Pancreas (tissue), 10 donors: Measurements from ENCODE around the gene DBN1. TPM values are rescaled to one million over a fixed set of nuclear protein-coding genes. Genes with fewer than 3 reads are reported as not detected.
A peak's percentile ranks its signal among the peaks of the same experiment; 100 is the strongest.

Experiments
- ATAC-seq, 4 donors: fragments of 200-7000 bp; cut with Tn5 transposase; one replicate each; pipeline versions ENCODE4 v1.8.0 to v1.9.1; 2020; ENCODE audit warnings: mild to moderate bottlenecking in 4 of 4, moderate library complexity in 4 of 4
- DNase-seq, 6 donors: peaks; one replicate each; pipeline ENCODE4 v3.0.0-alpha.2; 2020
- FAIRE-seq: peaks from 2 replicates; lab custom pipeline; 2012; peaks lifted over from hg19 to GRCh38; lab: Jason Lieb, UNC
- H3K27ac ChIP-seq, 4 donors: fragments of 200-600 bp; sonication (generic); 1 replicate in 3 of 4; 2 replicates in 1 of 4; pipeline versions ENCODE4 v1.5.0 to v1.8.0; 2020
- H3K27me3 ChIP-seq, 4 donors: fragments of 200-600 bp; one replicate each; pipeline ENCODE4 v1.8.0; 2021
- H3K36me3 ChIP-seq, 3 donors: fragments of 200-600 bp; sonication (generic) in 1 of 3; one replicate each; pipeline versions ENCODE4 v1.5.0 to v1.8.0; 2020 to 2021
- H3K4me1 ChIP-seq, 3 donors: fragments of 200-600 bp; one replicate each; pipeline ENCODE4 v1.8.0; 2021
- H3K4me3 ChIP-seq, 4 donors: fragments of 200-600 bp; sonication (generic) in 2 of 4; one replicate each; pipeline versions ENCODE4 v1.5.0 to v1.8.0; 2020 to 2021
- H3K9me3 ChIP-seq, 4 donors: fragments of 200-600 bp; one replicate each; pipeline ENCODE4 v1.8.0; 2021
- CTCF ChIP-seq, 4 donors: fragments of 200-600 bp; sonication (generic) in 3 of 4; IDR thresholded peaks; one replicate each; pipeline versions ENCODE4 v1.5.0 to v1.8.0; 2021; ENCODE audit warnings: antibody characterized with exemption in 4 of 4
- WGBS, 2 donors: extraction: QIAGEN DNeasy Blood & Tissue Kit; methylation state at CpG; one replicate each; pipeline ENCODE4 v1.1.7; 2013; 5-methylcytosine and 5-hydroxymethylcytosine counted together
- intact Hi-C, 3 donors: fragments of 100-400 bp; cut with DNase I; formaldehyde crosslinking; loops; one replicate each; pipeline versions ENCODE4 v1.11.1 to v1.14.2; 2022
- polyA plus RNA-seq, 2 donors: library from polyadenylated mRNA; stranded (reverse); fragments of 200-250 nt; gene quantifications; one replicate each; pipeline ENCODE4 v1.2.3, GENCODE V29; 2013
- total RNA-seq, 6 donors: library from RNA; stranded (reverse); fragmentation: NEBNext Ultra II Directional in 4 of 6; extraction: Animal tissue kit (Norgen Biotek cat#: 25700) in 4 of 6; gene quantifications; one replicate each; pipeline versions ENCODE4 v1.2.1 to v1.2.4, GENCODE V29; 2021 to 2023
- donor health status: healthy with polysubstance abuse.
- donor health status: DM: no; HTN: no; CAD: no; lungs with moderate emphysema.
- donor health status: DM: no; HTN: no; CAD: no.
- donor health status: control.
- donor health status: control.
- donor health status: Bipolar disorder and iron deficiency.
- donor health status: DM: yes; HTN: yes; CAD: no.
- donor health status: DM: no; HTN: no; CAD: no.
- donor health status: DM: no; HTN: no; CAD: no.
- donor health status: DM: yes; HTN: yes; CAD: no.

DBN1 gene
- total and polyA plus RNA-seq, 8 donors: 10.2 to 38.2 (median 17.0) TPM

GRCh38 chr5:177432143-177432838, 41.1 kb downstream of the DBN1 start:
- intact Hi-C loops: no loop called here
- no peaks in the 10 kb centered on the region for H3K9me3 ChIP-seq
- ATAC-seq: no peak
- H3K4me3 ChIP-seq: no peak overlapping the region
- peaks cover 2 to 33% (median 9%) of the 10 kb centered on the region in 3 donors for H3K36me3 ChIP-seq
- H3K27me3 ChIP-seq: no peaks in the 10 kb centered on the region
- H3K4me1 ChIP-seq: peaks cover 0 to 7% (median 2%) of the 10 kb centered on the region in 3 donors
- TF ChIP-seq CTCF (IDR thresholded peaks at IDR 0.05): no peak
- peak in 1 of 6 donors; percentile 49 for DNase-seq
- whole genome bisulfite sequencing, 2 donors: 88 to 89% methylated on average over 18 of the region's 18 CpGs
- no peak for FAIRE-seq
- no peak overlapping the region for H3K27ac ChIP-seq

- no peaks in the 10 kb centered on the region for H3K9me3 ChIP-seq
- DNase-seq (peak in 2 of 6 donors; percentile 56 to 72), FAIRE-seq (no peak), ATAC-seq (no peak)
- no peak overlapping the region for H3K4me3 ChIP-seq
- WGBS, 2 donors: 91 to 92% methylated on average over 29 of the region's 29 CpGs
- peaks cover 2 to 33% (median 9%) of the 10 kb centered on the region in 3 donors for H3K36me3 ChIP-seq
- no peak for TF ChIP-seq CTCF (IDR thresholded peaks at IDR 0.05)
- peaks cover 0 to 7% (median 4%) of the 10 kb centered on the region in 3 donors for H3K4me1 ChIP-seq
- no peaks in the 10 kb centered on the region for H3K27me3 ChIP-seq
- no peak overlapping the region for H3K27ac ChIP-seq
- intact Hi-C loops: no loop called here
Observed at GRCh38 chr5:177431317-177432142, 41.9 kb downstream of the DBN1 start.

- WGBS, 2 donors: 94 to 97% methylated on average over 7 of the region's 7 CpGs
- Histone ChIP-seq H3K27ac (no peak overlapping the region), H3K4me1 (peaks cover 0 to 7% (median 4%) of the 10 kb centered on the region in 3 donors), H3K27me3 (no peaks in the 10 kb centered on the region), H3K9me3 (no peaks in the 10 kb centered on the region), H3K36me3 (peaks cover 2 to 33% (median 9%) of the 10 kb centered on the region in 3 donors), H3K4me3 (no peak overlapping the region)
- intact Hi-C loops: no loop called here
- ATAC-seq: no peak
- DNase-seq: peak in 1 of 6 donors; percentile 49
- TF ChIP-seq CTCF (IDR thresholded peaks at IDR 0.05): no peak
- no peak for FAIRE-seq
Observed at GRCh38 chr5:177430972-177431316, 42.5 kb downstream of the DBN1 start.

GRCh38 chr5:177430140-177430951, 43.1 kb downstream of the DBN1 start:
- intact Hi-C loops: no loop called here
- FAIRE-seq (no peak), DNase-seq (peak in 2 of 6 donors; percentile 24 to 55), ATAC-seq (no peak)
- no peak overlapping the region for H3K27ac ChIP-seq
- H3K9me3 ChIP-seq: no peaks in the 10 kb centered on the region
- H3K36me3 ChIP-seq: peaks cover 2 to 30% (median 9%) of the 10 kb centered on the region in 3 donors
- peaks cover 0 to 11% (median 4%) of the 10 kb centered on the region in 3 donors for H3K4me1 ChIP-seq
- no peak for TF ChIP-seq CTCF (IDR thresholded peaks at IDR 0.05)
- WGBS, 2 donors: 91 to 93% methylated on average over 26 of the region's 26 CpGs
- no peaks in the 10 kb centered on the region for H3K27me3 ChIP-seq
- H3K4me3 ChIP-seq: no peak overlapping the region
